Measurements from ENCODE around the gene PLEKHB2. TPM values are rescaled to one million over a fixed set of nuclear protein-coding genes. Genes with fewer than 3 reads are reported as not detected.

PLEKHB2 gene
- total and polyA plus RNA-seq, 9 of the 15 experiments (the other 6 are each of a cell fraction or from before 2014, with no cell fraction given): 41.3 to 71.5 (median 50.2) TPM

DNA sequence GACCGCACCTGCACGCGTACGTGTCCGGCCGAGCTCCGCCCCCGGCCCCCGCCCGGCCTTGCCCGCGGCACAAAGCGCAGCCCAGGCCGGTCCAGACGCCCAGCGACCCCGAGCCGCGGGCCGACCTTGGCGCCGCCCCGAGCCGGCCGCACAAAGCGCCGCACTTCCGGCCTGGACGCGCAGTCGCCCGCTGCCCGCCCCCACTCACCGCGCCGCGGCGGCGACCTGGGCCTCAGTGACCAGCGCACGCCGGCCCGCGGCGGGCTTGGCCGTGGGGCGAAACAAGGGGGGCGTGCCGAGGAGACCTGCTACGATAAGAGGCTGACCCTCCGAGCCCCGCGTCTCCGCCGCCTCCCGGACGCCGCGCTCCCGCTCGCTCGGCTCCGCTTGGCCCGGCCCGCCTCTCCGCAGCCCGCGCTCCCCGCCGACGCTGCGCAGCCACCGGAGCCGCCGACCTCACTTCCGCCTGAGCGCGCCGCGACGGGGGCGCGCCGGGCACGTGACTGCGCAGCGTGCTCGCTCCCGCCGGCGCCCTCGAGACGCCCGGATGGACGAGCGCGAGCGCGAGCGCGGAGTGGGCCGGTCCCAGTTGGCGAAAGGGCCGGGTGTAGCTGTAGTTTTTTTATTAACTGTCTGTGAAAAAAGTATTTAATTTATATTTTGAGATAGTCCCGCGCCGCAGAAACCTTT is 12.0 kb upstream of the PLEKHB2 start, which contains the start of gene FAM168B (continued):
- TF ChIP-seq KLF6 (CRISPR knock-in tag; IDR thresholded peaks at IDR 0.05; ENCODE audit: borderline replicate concordance) (no peak), ZNF766 (CRISPR knock-in tag; conservative IDR thresholded peaks at IDR 0.05) (peak; percentile 92; the same call in 1 of the 2 replicates), GABPA (tag; conservative IDR thresholded peaks at IDR 0.05; ENCODE audit: low read depth) (peak; percentile 95), U2AF2 (optimal IDR thresholded peaks at IDR 0.05; ENCODE audit: low read depth, low read length) (no peak), POLR3G (IDR thresholded peaks at IDR 0.05; ENCODE audit: extremely low read depth, insufficient read length, insufficient replicate concordance) (no peak), NELFE (IDR thresholded peaks at IDR 0.05; ENCODE audit: insufficient read depth, insufficient read length) (no peak), TSHZ1 (CRISPR knock-in tag; IDR thresholded peaks at IDR 0.05) (no peak), RB1 (IDR thresholded peaks at IDR 0.05; ENCODE audit: low read depth) (peak; percentile 95), GATAD2A (IDR thresholded peaks at IDR 0.05) (no peak), MGA (IDR thresholded peaks at IDR 0.05) (no peak)
- TF ChIP-seq, protein P1, sequence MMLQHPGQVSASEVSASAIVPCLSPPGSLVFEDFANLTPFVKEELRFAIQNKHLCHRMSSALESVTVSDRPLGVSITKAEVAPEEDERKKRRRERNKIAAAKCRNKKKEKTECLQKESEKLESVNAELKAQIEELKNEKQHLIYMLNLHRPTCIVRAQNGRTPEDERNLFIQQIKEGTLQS (IDR thresholded peaks at IDR 0.05): no peak
- TF ChIP-seq, protein P1 (CRISPR knock-in tag; conservative IDR thresholded peaks at IDR 0.05): no peak
